ENCODE measurements around the gene ARHGAP31.
A peak's percentile ranks its signal among the peaks of the same experiment; 100 is the strongest.

ARHGAP31 gene

DNA sequence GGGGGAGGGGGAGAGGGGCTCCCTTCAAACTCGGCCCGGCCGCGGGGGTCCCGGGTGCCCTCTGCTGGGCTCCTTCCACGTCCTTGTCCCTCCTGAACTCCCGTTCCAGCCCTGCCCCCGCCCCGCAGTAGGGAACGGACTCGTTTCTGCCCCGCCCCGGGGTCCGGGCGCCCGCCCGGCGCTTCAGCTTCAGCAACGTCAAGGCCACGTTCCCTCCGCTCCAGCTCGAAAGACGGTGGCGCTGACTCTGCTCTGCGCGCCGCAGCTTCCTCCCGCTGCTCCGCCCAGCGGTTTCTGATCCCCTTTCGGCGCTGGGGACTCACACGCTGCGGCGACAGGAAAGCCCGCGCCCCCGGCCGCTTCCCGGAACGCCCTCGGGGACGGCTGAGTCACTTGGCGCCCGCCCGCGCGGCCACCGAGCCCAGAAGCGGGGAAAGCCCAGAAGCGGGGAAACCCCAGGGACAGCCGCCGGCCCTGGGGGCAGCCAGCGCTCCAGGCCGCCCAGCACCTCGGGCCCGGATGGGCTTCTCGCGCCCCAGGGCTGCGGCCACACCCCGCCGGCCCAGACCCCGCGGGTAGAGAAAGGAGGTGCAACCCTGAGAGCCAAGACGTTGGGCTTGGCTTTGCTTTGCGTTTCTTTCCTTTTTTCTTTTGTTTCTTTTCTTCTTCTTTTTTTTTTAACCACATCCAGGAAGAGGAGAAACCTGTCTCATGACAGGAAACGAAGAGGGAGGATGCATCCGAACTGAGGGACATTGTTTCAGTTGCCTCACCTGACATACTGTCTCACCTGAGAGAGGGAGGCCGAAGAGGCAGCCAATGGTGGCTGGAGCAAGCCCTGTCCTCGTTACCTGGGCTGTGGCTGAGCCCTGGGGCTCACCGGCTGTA is 28.9 kb downstream of the ARHGAP31 start:
- peak overlapping the region; percentile 80 for H3K27ac ChIP-seq (replicated peaks)
- peak overlapping the region; percentile 45 for H3K4me3 ChIP-seq (replicated peaks; ENCODE audit: insufficient read depth, low read length)
- peak; percentile 76 to 85 for DNase-seq (ENCODE audit: low read depth in 1 of 2, low spot score in 1 of 2)
- H3K27me3 ChIP-seq (ENCODE audit: insufficient read depth, poor library complexity, severe bottlenecking), result no peaks in the 10 kb centered on the region
- TF ChIP-seq GABPA (IDR thresholded peaks at IDR 0.05; ENCODE audit: low read depth), result 0 out of 2 replicates have a peak, but pooled peaks have one; percentile 15
- TF ChIP-seq, protein P1, sequence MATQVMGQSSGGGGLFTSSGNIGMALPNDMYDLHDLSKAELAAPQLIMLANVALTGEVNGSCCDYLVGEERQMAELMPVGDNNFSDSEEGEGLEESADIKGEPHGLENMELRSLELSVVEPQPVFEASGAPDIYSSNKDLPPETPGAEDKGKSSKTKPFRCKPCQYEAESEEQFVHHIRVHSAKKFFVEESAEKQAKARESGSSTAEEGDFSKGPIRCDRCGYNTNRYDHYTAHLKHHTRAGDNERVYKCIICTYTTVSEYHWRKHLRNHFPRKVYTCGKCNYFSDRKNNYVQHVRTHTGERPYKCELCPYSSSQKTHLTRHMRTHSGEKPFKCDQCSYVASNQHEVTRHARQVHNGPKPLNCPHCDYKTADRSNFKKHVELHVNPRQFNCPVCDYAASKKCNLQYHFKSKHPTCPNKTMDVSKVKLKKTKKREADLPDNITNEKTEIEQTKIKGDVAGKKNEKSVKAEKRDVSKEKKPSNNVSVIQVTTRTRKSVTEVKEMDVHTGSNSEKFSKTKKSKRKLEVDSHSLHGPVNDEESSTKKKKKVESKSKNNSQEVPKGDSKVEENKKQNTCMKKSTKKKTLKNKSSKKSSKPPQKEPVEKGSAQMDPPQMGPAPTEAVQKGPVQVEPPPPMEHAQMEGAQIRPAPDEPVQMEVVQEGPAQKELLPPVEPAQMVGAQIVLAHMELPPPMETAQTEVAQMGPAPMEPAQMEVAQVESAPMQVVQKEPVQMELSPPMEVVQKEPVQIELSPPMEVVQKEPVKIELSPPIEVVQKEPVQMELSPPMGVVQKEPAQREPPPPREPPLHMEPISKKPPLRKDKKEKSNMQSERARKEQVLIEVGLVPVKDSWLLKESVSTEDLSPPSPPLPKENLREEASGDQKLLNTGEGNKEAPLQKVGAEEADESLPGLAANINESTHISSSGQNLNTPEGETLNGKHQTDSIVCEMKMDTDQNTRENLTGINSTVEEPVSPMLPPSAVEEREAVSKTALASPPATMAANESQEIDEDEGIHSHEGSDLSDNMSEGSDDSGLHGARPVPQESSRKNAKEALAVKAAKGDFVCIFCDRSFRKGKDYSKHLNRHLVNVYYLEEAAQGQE (IDR thresholded peaks at IDR 0.05; ENCODE audit: insufficient replicate concordance, low read depth), result no peak
- TF ChIP-seq SPI1 (IDR thresholded peaks at IDR 0.05; ENCODE audit: borderline replicate concordance, low read depth), result peak; percentile 23; the same call in 1 of the 2 replicates
- TF ChIP-seq, protein P2, sequence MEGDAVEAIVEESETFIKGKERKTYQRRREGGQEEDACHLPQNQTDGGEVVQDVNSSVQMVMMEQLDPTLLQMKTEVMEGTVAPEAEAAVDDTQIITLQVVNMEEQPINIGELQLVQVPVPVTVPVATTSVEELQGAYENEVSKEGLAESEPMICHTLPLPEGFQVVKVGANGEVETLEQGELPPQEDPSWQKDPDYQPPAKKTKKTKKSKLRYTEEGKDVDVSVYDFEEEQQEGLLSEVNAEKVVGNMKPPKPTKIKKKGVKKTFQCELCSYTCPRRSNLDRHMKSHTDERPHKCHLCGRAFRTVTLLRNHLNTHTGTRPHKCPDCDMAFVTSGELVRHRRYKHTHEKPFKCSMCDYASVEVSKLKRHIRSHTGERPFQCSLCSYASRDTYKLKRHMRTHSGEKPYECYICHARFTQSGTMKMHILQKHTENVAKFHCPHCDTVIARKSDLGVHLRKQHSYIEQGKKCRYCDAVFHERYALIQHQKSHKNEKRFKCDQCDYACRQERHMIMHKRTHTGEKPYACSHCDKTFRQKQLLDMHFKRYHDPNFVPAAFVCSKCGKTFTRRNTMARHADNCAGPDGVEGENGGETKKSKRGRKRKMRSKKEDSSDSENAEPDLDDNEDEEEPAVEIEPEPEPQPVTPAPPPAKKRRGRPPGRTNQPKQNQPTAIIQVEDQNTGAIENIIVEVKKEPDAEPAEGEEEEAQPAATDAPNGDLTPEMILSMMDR (IDR thresholded peaks at IDR 0.05; ENCODE audit: insufficient read depth, low read length), result no peak
- peak; percentile 61 for TF ChIP-seq POLR2AphosphoS5 (IDR thresholded peaks at IDR 0.05; ENCODE audit: low read depth)

DNA sequence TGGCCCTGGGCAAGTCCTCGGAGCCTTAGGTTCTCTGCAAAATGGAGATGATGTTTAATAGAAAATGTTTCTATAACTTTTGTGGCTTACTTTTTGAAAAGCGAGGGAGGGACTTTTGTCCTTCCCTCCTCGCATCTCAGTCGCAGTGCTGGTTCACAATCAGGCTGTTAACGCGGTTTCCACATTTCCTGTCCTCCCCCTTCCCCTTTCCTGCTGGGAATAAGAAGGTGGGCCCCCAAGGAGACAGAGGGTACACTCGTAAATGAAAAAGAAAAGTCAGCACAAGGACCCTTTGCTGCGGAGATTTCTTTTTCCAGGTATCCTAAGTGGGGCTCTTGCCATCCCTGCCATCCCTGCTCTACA is 29.5 kb downstream of the ARHGAP31 start:
- DNase-seq (ENCODE audit: low read depth in 1 of 2, low spot score in 1 of 2), result no peak
- TF ChIP-seq GABPA (IDR thresholded peaks at IDR 0.05; ENCODE audit: low read depth) (no peak), POLR2AphosphoS5 (IDR thresholded peaks at IDR 0.05; ENCODE audit: low read depth) (no peak), SPI1 (IDR thresholded peaks at IDR 0.05; ENCODE audit: borderline replicate concordance, low read depth) (no peak)
- TF ChIP-seq, protein P1 (IDR thresholded peaks at IDR 0.05; ENCODE audit: insufficient replicate concordance, low read depth), result no peak
- TF ChIP-seq, protein P2 (IDR thresholded peaks at IDR 0.05; ENCODE audit: insufficient read depth, low read length), result no peak
- H3K4me3 ChIP-seq (replicated peaks; ENCODE audit: insufficient read depth, low read length), result peak overlapping the region; percentile 45
- H3K27me3 ChIP-seq (ENCODE audit: insufficient read depth, poor library complexity, severe bottlenecking), result no peaks in the 10 kb centered on the region
- H3K27ac ChIP-seq (replicated peaks), result no peak overlapping the region; the same call in 1 of the 2 replicates

DNA sequence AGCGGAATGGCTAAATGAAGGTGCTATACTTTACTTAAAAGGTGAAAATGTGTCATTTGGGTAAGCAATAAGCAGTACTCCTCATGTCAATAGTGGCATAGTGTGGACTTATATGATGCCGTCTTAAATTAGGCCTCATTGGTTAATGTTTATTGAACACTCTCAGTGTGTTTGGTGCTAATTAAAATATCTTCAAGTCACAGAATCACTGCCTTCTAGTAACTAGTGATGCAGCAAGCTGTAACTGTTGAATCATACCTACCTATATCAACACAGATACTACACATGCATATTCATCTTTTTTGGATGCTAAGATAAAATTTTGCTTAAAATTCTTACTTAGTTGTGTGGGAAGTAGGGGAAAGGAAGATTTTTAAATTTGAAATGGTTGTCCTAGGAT is 30.7 kb downstream of the ARHGAP31 start:
- TF ChIP-seq, protein P1 (IDR thresholded peaks at IDR 0.05; ENCODE audit: insufficient replicate concordance, low read depth), result no peak
- TF ChIP-seq POLR2AphosphoS5 (IDR thresholded peaks at IDR 0.05; ENCODE audit: low read depth) (no peak), GABPA (IDR thresholded peaks at IDR 0.05; ENCODE audit: low read depth) (no peak), SPI1 (IDR thresholded peaks at IDR 0.05; ENCODE audit: borderline replicate concordance, low read depth) (no peak)
- TF ChIP-seq, protein P2 (IDR thresholded peaks at IDR 0.05; ENCODE audit: insufficient read depth, low read length), result no peak

More for the DNA sequence above, 30.7 kb downstream of the ARHGAP31 start:
- Histone ChIP-seq H3K4me3 (replicated peaks; ENCODE audit: insufficient read depth, low read length) (no peak overlapping the region), H3K27me3 (ENCODE audit: insufficient read depth, poor library complexity, severe bottlenecking) (no peaks in the 10 kb centered on the region), H3K27ac (replicated peaks) (no peak overlapping the region)
- DNase-seq (ENCODE audit: low read depth in 1 of 2, low spot score in 1 of 2), result no peak
